HepG2 (cell line): Measurements from ENCODE around the gene EPS8. TPM values are rescaled to one million over a fixed set of nuclear protein-coding genes. Genes with fewer than 3 reads are reported as not detected.

ENCODE experiments used
- ATAC-seq: fragments of 200-7000 bp; cut with Tn5 transposase; 3 replicates; pipeline ENCODE4 v1.9.1; 2020; ENCODE audit warnings: mild to moderate bottlenecking, moderate library complexity
- BruUV-seq: library from RNA; stranded (reverse); fragments of 400-500 nt; replicated peaks from 2 replicates; lab custom pipeline; 2021; lab: Mats Ljungman, UMichigan
- CTCF ChIA-PET: fragments of 300-600 bp; formaldehyde crosslinking; extraction: SDS; loops from one replicate; lab custom pipeline; 2021; ENCODE audit warnings: low total read pairs, inconsistent platforms, low intra/inter-chr PET ratio; lab: Yijun Ruan, JAX
- POLR2A ChIA-PET: fragments of 350-600 bp; sonication (Branson Sonifier 250); formaldehyde crosslinking; loops from one replicate; lab custom pipeline; 2020; ENCODE audit warnings: antibody characterized with exemption, inconsistent platforms; lab: Yijun Ruan, JAX
- DNase-seq: peaks from one replicate; pipeline ENCODE4 v3.0.0-alpha.2; 2015; ENCODE audit warnings: low spot score
- FAIRE-seq: peaks from 3 replicates; lab custom pipeline; 2011; peaks lifted over from hg19 to GRCh38; lab: Jason Lieb, UNC
- H2AFZ ChIP-seq: one replicate; pipeline ENCODE4 v1.6.1; 2011; ENCODE audit warnings: low read length, inconsistent platforms
- H3K27ac ChIP-seq: fragments of 300-600 bp; 3 replicates; pipeline ENCODE4 v1.8.0; 2011; ENCODE audit warnings: mixed run types, mild to moderate bottlenecking, mixed read lengths, low read length, inconsistent platforms; ENCODE audit not compliant: insufficient read depth; ENCODE audit errors: extremely low read length
- H3K27me3 ChIP-seq, 2 experiments: fragments of 200-600 bp in 1 of 2; 2 replicates in 1 of 2; 3 replicates in 1 of 2; pipeline versions ENCODE4 v1.6.0 to v1.8.0; 2011; ENCODE audit warnings: low read length in 2 of 2, mild to moderate bottlenecking in 2 of 2, moderate library complexity in 2 of 2, inconsistent platforms in 1 of 2; ENCODE audit not compliant: insufficient read depth in 2 of 2, control insufficient read depth in 1 of 2
- H3K36me3 ChIP-seq, 2 experiments: fragments of 200-600 bp in 1 of 2; replicated peaks in 1 of 2; 2 replicates in 1 of 2; 3 replicates in 1 of 2; pipeline versions ENCODE4 v1.5.1 to v1.8.0; 2011; ENCODE audit warnings: low read length in 2 of 2, inconsistent platforms in 1 of 2; ENCODE audit not compliant: insufficient read depth in 2 of 2, control insufficient read depth in 1 of 2
- H3K4me1 ChIP-seq: 2 replicates; pipeline ENCODE4 v1.5.1; 2012; ENCODE audit warnings: low read length, inconsistent platforms; ENCODE audit not compliant: insufficient read depth
- H3K4me2 ChIP-seq: 2 replicates; pipeline ENCODE4 v1.6.0; 2011; ENCODE audit warnings: low read depth, low read length, inconsistent platforms
- H3K4me3 ChIP-seq, 3 experiments: fragments of 200-600 bp in 1 of 3; sonication (generic), shearing (Covaris generic) in 1 of 3; replicated peaks in 1 of 3; 2 replicates each; pipeline ENCODE4 v1.5.1; 2011 to 2016; ENCODE audit warnings: low read length in 3 of 3, inconsistent platforms in 2 of 3, low read depth in 2 of 3, mild to moderate bottlenecking in 2 of 3, control low read depth in 1 of 3, mixed read lengths in 1 of 3; ENCODE audit not compliant: insufficient read depth in 1 of 3
- H3K79me2 ChIP-seq: one replicate; pipeline ENCODE4 v1.6.1; 2011; ENCODE audit warnings: low read length, inconsistent platforms; ENCODE audit not compliant: insufficient read depth
- H3K9ac ChIP-seq: 2 replicates; pipeline ENCODE4 v1.6.0; 2011; ENCODE audit warnings: mild to moderate bottlenecking, low read depth, low read length, inconsistent platforms; ENCODE audit not compliant: insufficient read depth
- H3K9me3 ChIP-seq: 2 replicates; pipeline ENCODE4 v1.5.1; 2012; ENCODE audit warnings: mild to moderate bottlenecking, low read length
- H4K20me1 ChIP-seq: 2 replicates; pipeline ENCODE4 v1.6.0; 2011; ENCODE audit warnings: inconsistent platforms, mild to moderate bottlenecking, low read length, moderate library complexity; ENCODE audit not compliant: insufficient read depth
- ATM ChIP-seq: fragments of 450-650 bp; IDR thresholded peaks from 2 replicates; pipeline ENCODE4 v1.7.1; 2017; ENCODE audit warnings: mild to moderate bottlenecking, borderline replicate concordance
- DDIT3 ChIP-seq: sonication (generic); formaldehyde crosslinking; IDR thresholded peaks from 2 replicates; pipeline ENCODE4 v1.4.0; 2020; ENCODE audit warnings: mild to moderate bottlenecking, missing genetic modification reagents
- E2F2 ChIP-seq: sonication (generic); formaldehyde crosslinking; IDR thresholded peaks from 2 replicates; pipeline ENCODE4 v1.4.0; 2020; ENCODE audit warnings: missing genetic modification reagents, borderline replicate concordance
- ERF ChIP-seq: IDR thresholded peaks from 2 replicates; pipeline ENCODE4 v1.6.1; 2018; ENCODE audit warnings: missing biosample characterization, missing genetic modification reagents
- ESRRA ChIP-seq: sonication (generic); formaldehyde crosslinking; IDR thresholded peaks from 2 replicates; pipeline ENCODE4 v1.5.1; 2020; ENCODE audit warnings: mild to moderate bottlenecking, low read depth, missing genetic modification reagents
- ISL2 ChIP-seq: sonication (generic); formaldehyde crosslinking; IDR thresholded peaks from 2 replicates; pipeline ENCODE4 v1.5.0; 2020; ENCODE audit warnings: missing genetic modification reagents
- KAT2B ChIP-seq: fragments of 150-350 bp; IDR thresholded peaks from 2 replicates; pipeline ENCODE4 v1.6.1; 2014; ENCODE audit warnings: low read depth, low read length, borderline replicate concordance
- MED1 ChIP-seq: sonication (generic); formaldehyde crosslinking; IDR thresholded peaks from 2 replicates; pipeline ENCODE4 v1.4.0; 2020; ENCODE audit warnings: missing genetic modification reagents
- MTA1 ChIP-seq: sonication (generic); formaldehyde crosslinking; IDR thresholded peaks from 2 replicates; pipeline ENCODE4 v1.4.0; 2020; ENCODE audit warnings: missing genetic modification reagents, mild to moderate bottlenecking, borderline replicate concordance
- NR1H2 ChIP-seq: sonication (generic); formaldehyde crosslinking; IDR thresholded peaks from 2 replicates; pipeline ENCODE4 v1.8.1; 2022; ENCODE audit warnings: low read depth, missing genetic modification reagents, borderline replicate concordance
- POLR2A ChIP-seq, 2 experiments: IDR thresholded peaks; 2 replicates each; pipeline ENCODE4 v1.6.1; 2011; ENCODE audit warnings: low read depth in 2 of 2, low read length in 2 of 2, mild to moderate bottlenecking in 1 of 2, moderate library complexity in 1 of 2; ENCODE audit not compliant: insufficient read depth in 1 of 2
- RCOR2 ChIP-seq: IDR thresholded peaks from 2 replicates; pipeline ENCODE4 v1.6.1; 2016; ENCODE audit warnings: missing biosample characterization, missing genetic modification reagents
- RFXANK ChIP-seq: IDR thresholded peaks from 2 replicates; pipeline ENCODE4 v1.6.1; 2016
- TARDBP ChIP-seq: sonication (generic); formaldehyde crosslinking; IDR thresholded peaks from 2 replicates; pipeline ENCODE4 v1.8.0; 2022; ENCODE audit warnings: mild to moderate bottlenecking, missing genetic modification reagents
- THRA ChIP-seq: sonication (generic); formaldehyde crosslinking; IDR thresholded peaks from 2 replicates; pipeline ENCODE4 v1.4.0; 2020; ENCODE audit warnings: missing genetic modification reagents, borderline replicate concordance
- ZNF564 ChIP-seq: sonication (generic); formaldehyde crosslinking; IDR thresholded peaks from 2 replicates; pipeline ENCODE4 v1.8.1; 2023; ENCODE audit warnings: mild to moderate bottlenecking, missing genetic modification reagents
- ZNF570 ChIP-seq: sonication (generic); formaldehyde crosslinking; IDR thresholded peaks from 2 replicates; pipeline ENCODE4 v1.4.0; 2020; ENCODE audit warnings: mild to moderate bottlenecking, missing genetic modification reagents, borderline replicate concordance
- ZNF605 ChIP-seq: sonication (generic); formaldehyde crosslinking; IDR thresholded peaks from 2 replicates; pipeline ENCODE4 v1.8.0; 2022; ENCODE audit warnings: mild to moderate bottlenecking, missing genetic modification reagents
- ZNF629 ChIP-seq: sonication (generic); formaldehyde crosslinking; conservative IDR thresholded peaks from 2 replicates; pipeline ENCODE4 v1.5.0; 2020; ENCODE audit warnings: missing genetic modification reagents
- WGBS: methylation state at CpG from one replicate; pipeline ENCODE4 v1.1.6; 2017; ENCODE audit warnings: low lambda C conversion rate; 5-methylcytosine and 5-hydroxymethylcytosine counted together
- in situ Hi-C: cut with HindIII; loops from 2 replicates; pipeline ENCODE4 v1.10.0; 2017; ENCODE audit warnings: low pct_unique_long_range_greater_than_20kb; ENCODE audit not compliant: extremely low pct_ligation_motif_present
- intact Hi-C: fragments of 100-400 bp; cut with micrococcal nuclease; formaldehyde crosslinking; loops from one replicate; pipeline ENCODE4 v1.10.0; 2022; ENCODE audit not compliant: unreplicated experiment
- polyA plus RNA-seq, 8 experiments: library from polyadenylated mRNA; depleted of rRNA in 3 of 8; stranded (reverse) in 7 of 8; unstranded in 1 of 8; fragments of >200 nt; fragmentation: Illumina TruSeq in 4 of 8; extraction: Trizol in 4 of 8; gene quantifications; 2 replicates each; pipeline versions ENCODE4 v1.2.1 to v1.2.3, GENCODE V29; 2011 to 2016; ENCODE audit warnings: low read depth in 4 of 8, missing spikeins in 1 of 8, mixed read lengths in 1 of 8; ENCODE audit not compliant: insufficient read depth in 1 of 8
- total RNA-seq, 5 experiments: library from RNA; depleted of rRNA; stranded (reverse); fragments of >200 nt; fragmentation: Illumina TruSeq; extraction: Trizol; gene quantifications; 2 replicates each; pipeline ENCODE4 v1.2.3, GENCODE V29; 2016; ENCODE audit warnings: low read depth in 1 of 5

Gene EPS8
- total and polyA plus RNA-seq, 2 of the 13 experiments (the other 11 are each of a cell fraction or from before 2014, with no cell fraction given): 37.1 to 43.4 TPM

- TF ChIP-seq TARDBP (CRISPR knock-in tag): peak; percentile 31; the same call in 1 of the 2 replicates
- no peak for TF ChIP-seq RFXANK
- TF ChIP-seq ZNF570 (CRISPR knock-in tag): no peak
- no peak for TF ChIP-seq ATM
- TF ChIP-seq ZNF564 (CRISPR knock-in tag): no peak
- no peak for TF ChIP-seq ZNF605 (CRISPR knock-in tag)
- TF ChIP-seq ESRRA (CRISPR knock-in tag): no peak
- TF ChIP-seq ZNF629 (CRISPR knock-in tag): no peak
- TF ChIP-seq ISL2: peak; percentile 88
- no peak for TF ChIP-seq RCOR2 (CRISPR knock-in tag)
- TF ChIP-seq MED1: peak; percentile 46; the same call in 1 of the 2 replicates
- TF ChIP-seq POLR2A (IDR thresholded peaks at IDR 0.05; ENCODE audit: insufficient read depth in 1 of 2, low read depth in 2 of 2, low read length in 2 of 2): no peak
- TF ChIP-seq THRA (CRISPR knock-in tag): no peak
Measured at GRCh38 chr12:15819644-15820437, 30.7 kb upstream of the EPS8 start (continued).

GRCh38 chr12:15818418-15818817 lies 29.2 kb upstream of the EPS8 start:
- Histone ChIP-seq H3K27ac (no peak overlapping the region), H3K9me3 (peaks cover 6% of the 10 kb centered on the region), H2AFZ (no peak overlapping the region), H3K4me1 (peaks cover 41% of the 10 kb centered on the region), H3K4me3 (no peak overlapping the region), H3K27me3 (no peaks in the 10 kb centered on the region), H3K4me2 (no peak overlapping the region), H3K9ac (no peak overlapping the region), H3K36me3 (no peaks in the 10 kb centered on the region), H4K20me1 (no peaks in the 10 kb centered on the region), H3K79me2 (no peaks in the 10 kb centered on the region)
- ATAC-seq (no peak), DNase-seq (no peak), FAIRE-seq (no peak)
- 54% methylated on average over 1 of the region's 1 CpG for WGBS
- BruUV-seq: no TSS peak
- in situ Hi-C loops (no loop called here), intact Hi-C loops (no loop called here)
- CTCF ChIA-PET: no interaction called here
- POLR2A ChIA-PET: no interaction called here
- TF ChIP-seq NR1H2 (CRISPR knock-in tag) (no peak), MTA1 (CRISPR knock-in tag) (no peak), E2F2 (CRISPR knock-in tag) (no peak), DDIT3 (CRISPR knock-in tag) (no peak), KAT2B (no peak), ERF (CRISPR knock-in tag) (no peak)
